IMR-90 (cell line): ENCODE results near the gene UCP3. TPM values are rescaled to one million over a fixed set of nuclear protein-coding genes. Genes with fewer than 3 reads are reported as not detected.

Experiments used
- ATAC-seq: fragments of 200-7000 bp; cut with Tn5 transposase; 2 replicates; pipeline ENCODE4 v1.9.1; 2020; ENCODE audit warnings: low read depth, mild to moderate bottlenecking, moderate library complexity
- BruUV-seq: library from RNA; stranded (reverse); fragments of 400-500 nt; replicated peaks from 2 replicates; lab custom pipeline; 2021; lab: Mats Ljungman, UMichigan
- CTCF ChIA-PET: fragments of 300-600 bp; formaldehyde crosslinking; extraction: SDS; loops from one replicate; lab custom pipeline; 2021; ENCODE audit warnings: antibody characterized with exemption; lab: Yijun Ruan, JAX
- POLR2A ChIA-PET: fragments of 300-600 bp; sonication (Branson Sonifier 250); formaldehyde crosslinking; loops from one replicate; lab custom pipeline; 2022; ENCODE audit warnings: antibody characterized with exemption; ENCODE audit not compliant: unreplicated experiment; lab: Charles Lee
- DNase-seq: peaks from one replicate; pipeline ENCODE4 v3.0.0; 2013
- H2AFZ ChIP-seq: replicated peaks from 2 replicates; pipeline ENCODE3; 2013; ENCODE audit warnings: low read length, mild to moderate bottlenecking; ENCODE audit not compliant: poor library complexity
- H2AK5ac ChIP-seq: 2 replicates; pipeline ENCODE4 v1.6.1; 2013; ENCODE audit warnings: low read depth, low read length, inconsistent platforms
- H2AK9ac ChIP-seq: replicated peaks from 2 replicates; pipeline ENCODE3; 2013; ENCODE audit warnings: mild to moderate bottlenecking, low read depth, low read length, moderate library complexity; ENCODE audit not compliant: poor library complexity
- H2BK120ac ChIP-seq: 2 replicates; pipeline ENCODE4 v1.6.1; 2013; ENCODE audit warnings: low read depth, low read length, inconsistent platforms
- H2BK15ac ChIP-seq: 3 replicates; pipeline ENCODE4 v1.6.1; 2013; ENCODE audit warnings: low read depth, low read length, inconsistent platforms
- H2BK20ac ChIP-seq: 2 replicates; pipeline ENCODE4 v1.6.1; 2013; ENCODE audit warnings: low read depth, mild to moderate bottlenecking, inconsistent platforms, low read length, moderate library complexity
- H2BK5ac ChIP-seq: 2 replicates; pipeline ENCODE4 v1.6.1; 2013; ENCODE audit warnings: mild to moderate bottlenecking, low read depth, low read length, inconsistent platforms; ENCODE audit not compliant: poor library complexity, severe bottlenecking
- H3K14ac ChIP-seq: replicated peaks from 2 replicates; pipeline ENCODE4 v1.6.1; 2013; ENCODE audit warnings: low read depth, low read length, inconsistent platforms
- H3K18ac ChIP-seq: 2 replicates; pipeline ENCODE4 v1.6.1; 2013; ENCODE audit warnings: low read depth, low read length, control low read depth
- H3K23ac ChIP-seq: 2 replicates; pipeline ENCODE4 v1.6.1; 2013; ENCODE audit warnings: low read depth, low read length, inconsistent platforms
- H3K27ac ChIP-seq: 2 replicates; pipeline ENCODE4 v1.5.1; 2013; ENCODE audit warnings: mild to moderate bottlenecking, control low read depth, low read length; ENCODE audit not compliant: insufficient read depth
- H3K27me3 ChIP-seq: 2 replicates; pipeline ENCODE4 v1.6.1; 2013; ENCODE audit warnings: low read length; ENCODE audit not compliant: control insufficient read depth, insufficient read depth
- H3K36me3 ChIP-seq: 2 replicates; pipeline ENCODE4 v1.6.1; 2013; ENCODE audit warnings: low read length, mixed read lengths; ENCODE audit not compliant: control insufficient read depth, insufficient read depth
- H3K4ac ChIP-seq: 2 replicates; pipeline ENCODE4 v1.6.1; 2013; ENCODE audit warnings: low read depth, low read length, inconsistent platforms
- H3K4me1 ChIP-seq: 2 replicates; pipeline ENCODE4 v1.6.1; 2013; ENCODE audit warnings: low read length, mixed read lengths; ENCODE audit not compliant: control insufficient read depth, insufficient read depth
- H3K4me2 ChIP-seq: 2 replicates; pipeline ENCODE4 v1.6.1; 2013; ENCODE audit warnings: low read depth, mild to moderate bottlenecking, control low read depth, low read length, moderate library complexity
- H3K4me3 ChIP-seq: 2 replicates; pipeline ENCODE4 v1.5.1; 2013; ENCODE audit warnings: low read depth, mild to moderate bottlenecking, control low read depth, low read length, moderate library complexity; ENCODE audit not compliant: insufficient read depth
- H3K56ac ChIP-seq: 2 replicates; pipeline ENCODE4 v1.6.1; 2013; ENCODE audit warnings: low read length, inconsistent platforms; ENCODE audit not compliant: insufficient read depth; ENCODE audit errors: extremely low read depth
- H3K79me1 ChIP-seq, 2 experiments: 2 replicates each; pipeline ENCODE4 v1.6.1; 2013; ENCODE audit warnings: low read length in 2 of 2, inconsistent platforms in 1 of 2, low read depth in 1 of 2
- H3K9ac ChIP-seq: 2 replicates; pipeline ENCODE4 v1.6.1; 2013; ENCODE audit warnings: low read depth, low read length, control low read depth
- H3K9me1 ChIP-seq: 2 replicates; pipeline ENCODE4 v1.6.1; 2013; ENCODE audit warnings: low read length, inconsistent platforms; ENCODE audit not compliant: insufficient read depth
- H3K9me3 ChIP-seq: 2 replicates; pipeline ENCODE4 v1.6.1; 2013; ENCODE audit warnings: low read length; ENCODE audit not compliant: control insufficient read depth, insufficient read depth
- H4K20me1 ChIP-seq: 2 replicates; pipeline ENCODE4 v1.6.1; 2013; ENCODE audit warnings: low read length, inconsistent platforms; ENCODE audit not compliant: insufficient read depth
- H4K5ac ChIP-seq: 2 replicates; pipeline ENCODE4 v1.6.1; 2013; ENCODE audit warnings: mild to moderate bottlenecking, low read depth, low read length, control low read depth
- H4K8ac ChIP-seq, 2 experiments: 2 replicates each; pipeline ENCODE4 v1.6.1; 2013; ENCODE audit warnings: low read depth in 2 of 2, low read length in 2 of 2, control low read depth in 1 of 2, inconsistent platforms in 1 of 2
- H4K91ac ChIP-seq: 2 replicates; pipeline ENCODE4 v1.6.1; 2013; ENCODE audit warnings: low read depth, low read length, inconsistent platforms; ENCODE audit not compliant: insufficient read depth
- CHD1 ChIP-seq: IDR thresholded peaks from 2 replicates; pipeline ENCODE4 v1.6.1; 2012; ENCODE audit warnings: low read depth, low read length, improper control_type of control experiment
- FOS ChIP-seq: fragments of 150-350 bp; IDR thresholded peaks from 2 replicates; pipeline ENCODE4 v1.6.1; 2016; ENCODE audit warnings: low read depth, low read length
- MAZ ChIP-seq: IDR thresholded peaks from 2 replicates; pipeline ENCODE4 v1.6.1; 2012; ENCODE audit warnings: low read depth, mild to moderate bottlenecking, low read length, improper control_type of control experiment, moderate library complexity, borderline replicate concordance
- NFE2L2 ChIP-seq: fragments of 150-350 bp; IDR thresholded peaks from 2 replicates; pipeline ENCODE4 v1.6.1; 2016; ENCODE audit warnings: low read depth, mild to moderate bottlenecking, low read length
- POLR2A ChIP-seq: IDR thresholded peaks from 2 replicates; pipeline ENCODE4 v1.6.1; 2012; ENCODE audit warnings: mild to moderate bottlenecking, low read depth, low read length
- RCOR1 ChIP-seq: IDR thresholded peaks from 2 replicates; pipeline ENCODE4 v1.6.1; 2012; ENCODE audit warnings: mild to moderate bottlenecking, low read length, improper control_type of control experiment; ENCODE audit not compliant: insufficient replicate concordance
- WGBS, 2 experiments: methylation state at CpG; one replicate each; pipeline versions ENCODE4 v1.1.5 to v1.1.7; 2013; ENCODE audit warnings: missing lambda C conversion rate in 2 of 2; ENCODE audit not compliant: insufficient read length in 1 of 2; ENCODE audit errors: extremely low coverage in 2 of 2; 5-methylcytosine and 5-hydroxymethylcytosine counted together
- dilution Hi-C: fragments of 300-500 bp; cut with HindIII; formaldehyde crosslinking; loops from one replicate; pipeline ENCODE4 v1.14.3; 2018; ENCODE audit warnings: low sequenced_read_pairs; ENCODE audit not compliant: unreplicated experiment
- in situ Hi-C: fragments of 300-500 bp; cut with MboI; formaldehyde crosslinking; loops from 3 replicates; pipeline ENCODE4 v1.14.3; 2019; ENCODE audit warnings: low sequenced_read_pairs, inconsistent platforms, mixed read lengths
- intact Hi-C: fragments of 100-400 bp; cut with micrococcal nuclease; formaldehyde crosslinking; loops from 2 replicates; pipeline ENCODE4 v1.10.0; 2022
- polyA plus RNA-seq, 3 experiments: library from polyadenylated mRNA; depleted of rRNA; stranded (reverse); fragments of >200 nt; gene quantifications; 2 replicates each; pipeline ENCODE4 v1.2.3, GENCODE V29; 2012; ENCODE audit warnings: low replicate concordance in 1 of 3
- total RNA-seq: library from RNA; depleted of rRNA; stranded (reverse); fragments of >200 nt; gene quantifications from 2 replicates; pipeline ENCODE4 v1.2.3, GENCODE V29; 2012

UCP3 gene
- total and polyA plus RNA-seq, 2 of the 4 experiments (the other 2 are of a cell fraction): under 0.01 to 0.80 TPM

GRCh38 chr11:74011360-74012073 is 2.6 kb upstream of the UCP3 start:
- Histone ChIP-seq H3K79me1 (no peaks in the 10 kb centered on the region), H2BK120ac (no peak overlapping the region), H2AFZ (no peak overlapping the region), H3K4me1 (no peaks in the 10 kb centered on the region; the same call in 1 of the 2 replicates), H3K14ac (peak overlapping the region; percentile 51; the same call in 1 of the 2 replicates), H3K4ac (no peak overlapping the region), H4K8ac (no peak overlapping the region), H3K23ac (peak overlapping the region; percentile 27; the same call in 1 of the 2 replicates), H3K27ac (no peak overlapping the region), H4K5ac (no peak overlapping the region), H2BK20ac (no peak overlapping the region), H3K36me3 (peaks cover 3% of the 10 kb centered on the region; the same call in 1 of the 2 replicates), H3K4me2 (no peak overlapping the region), H3K27me3 (no peaks in the 10 kb centered on the region), H4K91ac (no peak overlapping the region), H2AK9ac (peak overlapping the region; percentile 53), H2BK15ac (no peak overlapping the region), H2BK5ac (no peak overlapping the region), H3K9me3 (no peaks in the 10 kb centered on the region), H2AK5ac (peak overlapping the region; percentile 68), H3K9me1 (0 out of 2 replicates have a peak, but pooled peaks cover 5% of the 10 kb centered on the region), H3K4me3 (no peak overlapping the region), H3K9ac (no peak overlapping the region), H3K56ac (no peak overlapping the region), H4K20me1 (no peaks in the 10 kb centered on the region; the same call in 1 of the 2 replicates), H3K18ac (no peak overlapping the region)
- dilution Hi-C loops: no loop called here
- ChIA-PET POLR2A (no interaction called here), CTCF (interaction anchor here (1.2 kb wide), 1 partner anchor 39 kb away, joined by 4 read pairs; no protein-coding TSS in a partner anchor)
- intact Hi-C loops: no loop called here
- BruUV-seq: no TSS peak
- no peak for TF ChIP-seq NFE2L2
- TF ChIP-seq RCOR1: no peak
- TF ChIP-seq CHD1: no peak
- TF ChIP-seq FOS: no peak
- no peak for TF ChIP-seq POLR2A
- TF ChIP-seq MAZ: no peak
- ATAC-seq: peak; percentile 63
- in situ Hi-C loops: no loop called here
- peak; percentile 38 for DNase-seq
- WGBS, 2 experiments: no CpG with 5 or more reads among the region's 8 CpGs
